ENCODE data around the gene MLLT10. TPM values are rescaled to one million over a fixed set of nuclear protein-coding genes. Genes with fewer than 3 reads are reported as not detected.

Gene MLLT10
- total and polyA plus RNA-seq, 2 donors (not counting 3 experiments of a cell fraction or from before 2014, with no cell fraction given) = 35.4 to 54.0 TPM

GRCh38 chr10:21522631-21523406 lies 11.2 kb upstream of the MLLT10 start:
- Histone ChIP-seq H3K9me3 (replicated peaks; ENCODE audit: control insufficient read depth, insufficient read depth, low read length) (no peaks in the 10 kb centered on the region), H3K36me3 (ENCODE audit: control insufficient read depth in 2 of 2, extremely low read depth in 1 of 2, insufficient read depth in 2 of 2, low read length in 2 of 2) (no peaks in the 10 kb centered on the region), H3K9me1 (replicated peaks; ENCODE audit: control insufficient read depth, extremely low read depth, insufficient read depth, low read length) (no peaks in the 10 kb centered on the region), H3K4me1 (ENCODE audit: control insufficient read depth, extremely low read depth, insufficient read depth, low read length) (peaks cover 35% of the 10 kb centered on the region), H2AFZ (ENCODE audit: low read depth, low read length) (peak overlapping the region; percentile 9), H3K4me2 (ENCODE audit: insufficient read depth, low read length) (no peak overlapping the region), H3K79me2 (ENCODE audit: control insufficient read depth, insufficient read depth, low read length) (no peaks in the 10 kb centered on the region), H4K20me1 (replicated peaks; ENCODE audit: control insufficient read depth, extremely low read depth, insufficient read depth, low read length) (no peaks in the 10 kb centered on the region), H3K9ac (replicated peaks; ENCODE audit: extremely low read depth, insufficient read depth, low read length) (no peak overlapping the region), H3K27ac (ENCODE audit: insufficient read depth, low read depth, low read length) (no peak overlapping the region), H3K27me3 (ENCODE audit: control insufficient read depth in 2 of 2, insufficient read depth in 2 of 2, low read length in 2 of 2) (no peaks in the 10 kb centered on the region), H3K4me3 (replicated peaks in 1 of 3; ENCODE audit: insufficient read depth in 1 of 3, low read depth in 1 of 3, low read length in 3 of 3) (no peak overlapping the region)
- intact Hi-C loops (cut with micrococcal nuclease) = loop anchor here (10.0 kb wide), 1 partner anchor 802 kb away; the partner anchor contains the start of gene BMI1
- DNase-seq (ENCODE audit: low read depth, low spot score) (no peak), FAIRE-seq (no peak)
- ChIA-PET POLR2A (no interaction called here), CTCF (no interaction called here)
- dilution Hi-C loops (cut with MboI; ENCODE audit: extremely low pct_ligation_motif_present, low sequenced_read_pairs) = no loop called here
- TF ChIP-seq CTCF (IDR thresholded peaks at IDR 0.05; ENCODE audit: extremely low read depth in 1 of 2, insufficient read depth in 1 of 2, low read depth in 1 of 2, low read length in 2 of 2) (no peak), GATA2 (IDR thresholded peaks at IDR 0.05; ENCODE audit: insufficient read depth, insufficient read length, low read depth, low read length) (no peak), FOS (IDR thresholded peaks at IDR 0.05; ENCODE audit: borderline replicate concordance, insufficient read depth, low read length) (no peak), MYC (IDR thresholded peaks at IDR 0.05; ENCODE audit: low read depth, low read length) (no peak)
- no TSS peak for BruUV-seq (replicated peaks)

DNA sequence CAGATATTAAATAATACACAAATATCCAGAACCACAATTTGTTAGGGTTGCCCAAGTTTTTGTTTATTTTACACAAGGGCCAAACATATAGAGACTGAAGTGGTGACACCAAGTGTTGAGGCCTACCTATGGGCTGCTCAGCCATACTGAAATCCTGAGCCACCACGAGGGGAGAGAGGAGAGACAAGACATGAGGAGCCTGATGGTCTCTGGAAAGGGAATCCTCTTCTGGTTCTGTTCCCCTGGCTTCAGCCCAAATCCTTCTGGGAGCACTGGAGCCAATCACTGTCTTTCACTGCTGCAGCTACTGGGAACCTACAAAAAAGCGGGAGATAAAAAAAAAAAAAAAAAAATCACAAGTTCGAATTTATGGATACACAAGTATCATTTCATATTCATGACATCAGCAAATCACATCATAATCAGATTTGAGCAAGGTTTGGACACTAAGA lies 10.4 kb upstream of the MLLT10 start:
- Histone ChIP-seq H3K36me3 (ENCODE audit: control insufficient read depth in 2 of 2, extremely low read depth in 1 of 2, insufficient read depth in 2 of 2, low read length in 2 of 2) (no peaks in the 10 kb centered on the region), H3K9me3 (replicated peaks; ENCODE audit: control insufficient read depth, insufficient read depth, low read length) (no peaks in the 10 kb centered on the region), H3K9ac (replicated peaks; ENCODE audit: extremely low read depth, insufficient read depth, low read length) (no peak overlapping the region), H3K27me3 (ENCODE audit: control insufficient read depth in 2 of 2, insufficient read depth in 2 of 2, low read length in 2 of 2) (no peaks in the 10 kb centered on the region), H3K4me3 (replicated peaks in 1 of 3; ENCODE audit: insufficient read depth in 1 of 3, low read depth in 1 of 3, low read length in 3 of 3) (no peak overlapping the region), H3K4me1 (ENCODE audit: control insufficient read depth, extremely low read depth, insufficient read depth, low read length) (peaks cover 38% of the 10 kb centered on the region), H3K9me1 (replicated peaks; ENCODE audit: control insufficient read depth, extremely low read depth, insufficient read depth, low read length) (no peaks in the 10 kb centered on the region), H4K20me1 (replicated peaks; ENCODE audit: control insufficient read depth, extremely low read depth, insufficient read depth, low read length) (no peaks in the 10 kb centered on the region), H3K4me2 (ENCODE audit: insufficient read depth, low read length) (peak overlapping the region; percentile 97), H3K79me2 (ENCODE audit: control insufficient read depth, insufficient read depth, low read length) (no peaks in the 10 kb centered on the region), H2AFZ (ENCODE audit: low read depth, low read length) (peak overlapping the region; percentile 69), H3K27ac (ENCODE audit: insufficient read depth, low read depth, low read length) (no peak overlapping the region)
- DNase-seq (ENCODE audit: low read depth, low spot score) (no peak), FAIRE-seq (no peak)
- dilution Hi-C loops (cut with MboI; ENCODE audit: extremely low pct_ligation_motif_present, low sequenced_read_pairs) = no loop called here
- POLR2A ChIA-PET = no interaction called here
- intact Hi-C loops (cut with micrococcal nuclease) = loop anchor here (2.0 to 10.0 kb wide), 2 partner anchors 187 to 801 kb away; partner anchors contain the start of gene BMI1
- CTCF ChIA-PET = no interaction called here
- TF ChIP-seq POLR2A (IDR thresholded peaks at IDR 0.05; ENCODE audit: low read depth, low read length) = no peak
- TF ChIP-seq JUN (IDR thresholded peaks at IDR 0.05; ENCODE audit: borderline replicate concordance, insufficient read depth, insufficient read length, low read depth) = no peak
- no peak for TF ChIP-seq MYC (IDR thresholded peaks at IDR 0.05; ENCODE audit: low read depth, low read length)
- TF ChIP-seq EZH2 (IDR thresholded peaks at IDR 0.05; ENCODE audit: borderline replicate concordance, low read depth, low read length, severe bottlenecking) = no peak
- BruUV-seq (replicated peaks) = no TSS peak

Data from endothelial cell of umbilical vein (primary cell).